ENCODE results near the gene TUBA4B.

Gene TUBA4B

DNA sequence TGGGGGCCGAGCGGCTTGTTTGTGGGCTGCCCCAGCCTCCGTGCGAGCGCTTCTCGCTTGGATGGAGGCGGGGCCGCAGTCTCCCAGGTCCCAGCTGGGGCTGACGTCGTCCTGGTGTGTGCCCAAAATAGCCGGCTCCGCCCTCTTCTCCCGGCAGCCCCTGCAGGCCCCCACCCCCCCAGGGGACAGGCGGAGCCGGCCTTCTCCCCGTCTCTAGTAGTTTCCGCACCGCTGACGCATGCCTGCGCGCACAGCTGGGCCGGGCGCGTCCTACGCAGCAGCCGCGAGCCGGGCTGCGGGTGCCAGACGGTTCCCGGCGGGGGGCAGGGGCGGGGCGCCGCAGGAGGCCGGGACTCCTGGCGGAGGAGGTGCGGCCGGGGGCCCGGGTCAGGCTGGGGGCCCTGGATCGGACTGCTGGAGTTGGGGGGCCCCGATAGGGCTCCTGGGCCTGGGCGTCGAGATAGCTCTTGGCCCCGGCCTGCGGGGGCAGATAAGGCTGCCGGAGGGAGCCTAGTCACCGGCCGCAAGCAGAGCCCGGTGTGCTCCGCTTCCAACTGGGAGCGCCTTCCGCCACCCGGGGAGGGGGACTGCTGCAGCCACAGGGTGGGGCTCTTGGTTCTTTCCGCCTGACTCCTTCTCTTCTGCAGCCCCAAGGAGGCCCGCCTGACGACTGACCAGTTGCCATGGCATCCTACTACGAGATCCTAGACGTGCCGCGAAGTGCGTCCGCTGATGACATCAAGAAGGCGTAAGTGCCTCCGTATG, 26.3 kb downstream of the TUBA4B start, which contains the start of gene DNAJB2 (continued):
- TF ChIP-seq, protein P1, sequence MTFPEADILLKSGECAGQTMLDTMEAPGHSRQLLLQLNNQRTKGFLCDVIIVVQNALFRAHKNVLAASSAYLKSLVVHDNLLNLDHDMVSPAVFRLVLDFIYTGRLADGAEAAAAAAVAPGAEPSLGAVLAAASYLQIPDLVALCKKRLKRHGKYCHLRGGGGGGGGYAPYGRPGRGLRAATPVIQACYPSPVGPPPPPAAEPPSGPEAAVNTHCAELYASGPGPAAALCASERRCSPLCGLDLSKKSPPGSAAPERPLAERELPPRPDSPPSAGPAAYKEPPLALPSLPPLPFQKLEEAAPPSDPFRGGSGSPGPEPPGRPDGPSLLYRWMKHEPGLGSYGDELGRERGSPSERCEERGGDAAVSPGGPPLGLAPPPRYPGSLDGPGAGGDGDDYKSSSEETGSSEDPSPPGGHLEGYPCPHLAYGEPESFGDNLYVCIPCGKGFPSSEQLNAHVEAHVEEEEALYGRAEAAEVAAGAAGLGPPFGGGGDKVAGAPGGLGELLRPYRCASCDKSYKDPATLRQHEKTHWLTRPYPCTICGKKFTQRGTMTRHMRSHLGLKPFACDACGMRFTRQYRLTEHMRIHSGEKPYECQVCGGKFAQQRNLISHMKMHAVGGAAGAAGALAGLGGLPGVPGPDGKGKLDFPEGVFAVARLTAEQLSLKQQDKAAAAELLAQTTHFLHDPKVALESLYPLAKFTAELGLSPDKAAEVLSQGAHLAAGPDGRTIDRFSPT (tag by site-specific recombination; IDR thresholded peaks at IDR 0.05) = no peak; the same call in none of the 2 replicates
- TF ChIP-seq ZFP69B (tag by site-specific recombination; IDR thresholded peaks at IDR 0.05) (no peak), SETDB1 (IDR thresholded peaks at IDR 0.05; ENCODE audit: insufficient read length, low read length) (no peak), ZNF514 (tag by site-specific recombination; IDR thresholded peaks at IDR 0.05) (no peak), ZNF10 (tag by site-specific recombination; IDR thresholded peaks at IDR 0.05) (no peak), ZNF596 (tag by site-specific recombination; IDR thresholded peaks at IDR 0.05) (0 out of 2 replicates have a peak, but pooled peaks have one; percentile 31), ZNF292 (tag by site-specific recombination; IDR thresholded peaks at IDR 0.05; ENCODE audit: borderline replicate concordance, low read depth) (no peak), TCF7L2 (IDR thresholded peaks at IDR 0.05; ENCODE audit: borderline replicate concordance, low read depth, low read length) (no peak), ZNF175 (tag by site-specific recombination; IDR thresholded peaks at IDR 0.05) (no peak), ZNF350 (tag by site-specific recombination; IDR thresholded peaks at IDR 0.05) (no peak), ZNF362 (tag by site-specific recombination; IDR thresholded peaks at IDR 0.05) (no peak), ZIC2 (tag by site-specific recombination; IDR thresholded peaks at IDR 0.05) (peak; percentile 83), ZNF529 (tag by site-specific recombination; IDR thresholded peaks at IDR 0.05; ENCODE audit: insufficient replicate concordance) (no peak), OSR2 (tag by site-specific recombination; IDR thresholded peaks at IDR 0.05) (peak; percentile 54; the same call in 1 of the 2 replicates), ZNF677 (tag by site-specific recombination; IDR thresholded peaks at IDR 0.05) (no peak), OVOL3 (tag by site-specific recombination; IDR thresholded peaks at IDR 0.05) (no peak), ZSCAN18 (tag by site-specific recombination; IDR thresholded peaks at IDR 0.05) (no peak), KLF16 (tag by site-specific recombination; IDR thresholded peaks at IDR 0.05) (peak; percentile 77), ZBTB11 (tag by site-specific recombination; conservative IDR thresholded peaks at IDR 0.05; ENCODE audit: low read depth) (no peak), ZNF391 (tag by site-specific recombination; IDR thresholded peaks at IDR 0.05; ENCODE audit: borderline replicate concordance, low read depth) (no peak), ZSCAN16 (tag by site-specific recombination; IDR thresholded peaks at IDR 0.05) (no peak)
- TF ChIP-seq, protein P2, sequence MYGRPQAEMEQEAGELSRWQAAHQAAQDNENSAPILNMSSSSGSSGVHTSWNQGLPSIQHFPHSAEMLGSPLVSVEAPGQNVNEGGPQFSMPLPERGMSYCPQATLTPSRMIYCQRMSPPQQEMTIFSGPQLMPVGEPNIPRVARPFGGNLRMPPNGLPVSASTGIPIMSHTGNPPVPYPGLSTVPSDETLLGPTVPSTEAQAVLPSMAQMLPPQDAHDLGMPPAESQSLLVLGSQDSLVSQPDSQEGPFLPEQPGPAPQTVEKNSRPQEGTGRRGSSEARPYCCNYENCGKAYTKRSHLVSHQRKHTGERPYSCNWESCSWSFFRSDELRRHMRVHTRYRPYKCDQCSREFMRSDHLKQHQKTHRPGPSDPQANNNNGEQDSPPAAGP (tag by site-specific recombination; IDR thresholded peaks at IDR 0.05) = peak; percentile 88
- TF ChIP-seq, protein P3, sequence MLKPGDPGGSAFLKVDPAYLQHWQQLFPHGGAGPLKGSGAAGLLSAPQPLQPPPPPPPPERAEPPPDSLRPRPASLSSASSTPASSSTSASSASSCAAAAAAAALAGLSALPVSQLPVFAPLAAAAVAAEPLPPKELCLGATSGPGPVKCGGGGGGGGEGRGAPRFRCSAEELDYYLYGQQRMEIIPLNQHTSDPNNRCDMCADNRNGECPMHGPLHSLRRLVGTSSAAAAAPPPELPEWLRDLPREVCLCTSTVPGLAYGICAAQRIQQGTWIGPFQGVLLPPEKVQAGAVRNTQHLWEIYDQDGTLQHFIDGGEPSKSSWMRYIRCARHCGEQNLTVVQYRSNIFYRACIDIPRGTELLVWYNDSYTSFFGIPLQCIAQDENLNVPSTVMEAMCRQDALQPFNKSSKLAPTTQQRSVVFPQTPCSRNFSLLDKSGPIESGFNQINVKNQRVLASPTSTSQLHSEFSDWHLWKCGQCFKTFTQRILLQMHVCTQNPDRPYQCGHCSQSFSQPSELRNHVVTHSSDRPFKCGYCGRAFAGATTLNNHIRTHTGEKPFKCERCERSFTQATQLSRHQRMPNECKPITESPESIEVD (tag by site-specific recombination; IDR thresholded peaks at IDR 0.05) = no peak
- TF ChIP-seq, protein P4, sequence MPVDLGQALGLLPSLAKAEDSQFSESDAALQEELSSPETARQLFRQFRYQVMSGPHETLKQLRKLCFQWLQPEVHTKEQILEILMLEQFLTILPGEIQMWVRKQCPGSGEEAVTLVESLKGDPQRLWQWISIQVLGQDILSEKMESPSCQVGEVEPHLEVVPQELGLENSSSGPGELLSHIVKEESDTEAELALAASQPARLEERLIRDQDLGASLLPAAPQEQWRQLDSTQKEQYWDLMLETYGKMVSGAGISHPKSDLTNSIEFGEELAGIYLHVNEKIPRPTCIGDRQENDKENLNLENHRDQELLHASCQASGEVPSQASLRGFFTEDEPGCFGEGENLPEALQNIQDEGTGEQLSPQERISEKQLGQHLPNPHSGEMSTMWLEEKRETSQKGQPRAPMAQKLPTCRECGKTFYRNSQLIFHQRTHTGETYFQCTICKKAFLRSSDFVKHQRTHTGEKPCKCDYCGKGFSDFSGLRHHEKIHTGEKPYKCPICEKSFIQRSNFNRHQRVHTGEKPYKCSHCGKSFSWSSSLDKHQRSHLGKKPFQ (tag by site-specific recombination; IDR thresholded peaks at IDR 0.05) = no peak
- TF ChIP-seq, protein P5, sequence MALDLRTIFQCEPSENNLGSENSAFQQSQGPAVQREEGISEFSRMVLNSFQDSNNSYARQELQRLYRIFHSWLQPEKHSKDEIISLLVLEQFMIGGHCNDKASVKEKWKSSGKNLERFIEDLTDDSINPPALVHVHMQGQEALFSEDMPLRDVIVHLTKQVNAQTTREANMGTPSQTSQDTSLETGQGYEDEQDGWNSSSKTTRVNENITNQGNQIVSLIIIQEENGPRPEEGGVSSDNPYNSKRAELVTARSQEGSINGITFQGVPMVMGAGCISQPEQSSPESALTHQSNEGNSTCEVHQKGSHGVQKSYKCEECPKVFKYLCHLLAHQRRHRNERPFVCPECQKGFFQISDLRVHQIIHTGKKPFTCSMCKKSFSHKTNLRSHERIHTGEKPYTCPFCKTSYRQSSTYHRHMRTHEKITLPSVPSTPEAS (tag by site-specific recombination; IDR thresholded peaks at IDR 0.05) = no peak

Measured in HEK293 (cell line).